Tibial nerve (tissue), 4 donors: Measurements from ENCODE around the gene BMPR1A. TPM values are rescaled to one million over a fixed set of nuclear protein-coding genes. Genes with fewer than 3 reads are reported as not detected.

ENCODE experiments used
- DNase-seq, 2 donors: peaks; one replicate each; pipeline ENCODE4 v3.0.0-alpha.2; 2019; ENCODE audit warnings: low spot score in 2 of 2
- H3K27ac ChIP-seq, 4 donors: fragments of 200-600 bp; sonication (generic) in 3 of 4; one replicate each; pipeline ENCODE4 v1.5.1; 2017 to 2019; ENCODE audit warnings: mild to moderate bottlenecking in 1 of 4
- H3K27me3 ChIP-seq, 2 donors: fragments of 200-600 bp; sonication (generic) in 1 of 2; one replicate each; pipeline versions ENCODE4 v1.5.1 to v1.6.0; 2017 to 2019
- H3K36me3 ChIP-seq, 3 donors: fragments of 200-600 bp; sonication (generic); one replicate each; pipeline ENCODE4 v1.5.1; 2018 to 2019
- H3K4me1 ChIP-seq, 4 donors: fragments of 200-600 bp; sonication (generic) in 3 of 4; one replicate each; pipeline ENCODE4 v1.5.1; 2017 to 2019
- H3K4me3 ChIP-seq, 4 donors: fragments of 200-600 bp; sonication (generic) in 3 of 4; one replicate each; pipeline ENCODE4 v1.5.1; 2017 to 2019; ENCODE audit warnings: mild to moderate bottlenecking in 1 of 4, moderate library complexity in 1 of 4
- H3K9me3 ChIP-seq, 4 donors: fragments of 200-600 bp; sonication (generic) in 3 of 4; one replicate each; pipeline ENCODE4 v1.5.1; 2017 to 2019
- EP300 ChIP-seq, 2 donors: sonication (generic); formaldehyde crosslinking; IDR thresholded peaks; one replicate each; pipeline ENCODE4 v1.6.1; 2017; ENCODE audit warnings: antibody characterized with exemption in 2 of 2, mild to moderate bottlenecking in 1 of 2
- POLR2A ChIP-seq, 2 donors: fragments of 450-650 bp; IDR thresholded peaks; one replicate each; pipeline ENCODE4 v1.6.1; 2017; ENCODE audit warnings: antibody characterized with exemption in 2 of 2, mild to moderate bottlenecking in 2 of 2, moderate library complexity in 2 of 2
- WGBS, 2 donors: methylation state at CpG; one replicate each; pipeline ENCODE4 v1.1.5; 2018; 5-methylcytosine and 5-hydroxymethylcytosine counted together
- total RNA-seq, 4 donors: library from RNA; depleted of rRNA; stranded (reverse); fragments of >200 nt; gene quantifications; one replicate each; pipeline ENCODE4 v1.1.0, GENCODE V29; 2016
- TF ChIP-seq, protein P1 (sequence below), 5 experiments: fragments of 200-600 bp in 3 of 5; fragments of 450-650 bp in 2 of 5; sonication (generic) in 3 of 5; IDR thresholded peaks; one replicate each; pipeline ENCODE4 v1.5.1; 2016 to 2019; ENCODE audit warnings: antibody characterized with exemption in 5 of 5, mild to moderate bottlenecking in 3 of 5, moderate library complexity in 2 of 5

Gene BMPR1A
- total RNA-seq, 4 donors from 2014 or later, result 35.7 to 51.3 (median 42.8) TPM

DNA sequence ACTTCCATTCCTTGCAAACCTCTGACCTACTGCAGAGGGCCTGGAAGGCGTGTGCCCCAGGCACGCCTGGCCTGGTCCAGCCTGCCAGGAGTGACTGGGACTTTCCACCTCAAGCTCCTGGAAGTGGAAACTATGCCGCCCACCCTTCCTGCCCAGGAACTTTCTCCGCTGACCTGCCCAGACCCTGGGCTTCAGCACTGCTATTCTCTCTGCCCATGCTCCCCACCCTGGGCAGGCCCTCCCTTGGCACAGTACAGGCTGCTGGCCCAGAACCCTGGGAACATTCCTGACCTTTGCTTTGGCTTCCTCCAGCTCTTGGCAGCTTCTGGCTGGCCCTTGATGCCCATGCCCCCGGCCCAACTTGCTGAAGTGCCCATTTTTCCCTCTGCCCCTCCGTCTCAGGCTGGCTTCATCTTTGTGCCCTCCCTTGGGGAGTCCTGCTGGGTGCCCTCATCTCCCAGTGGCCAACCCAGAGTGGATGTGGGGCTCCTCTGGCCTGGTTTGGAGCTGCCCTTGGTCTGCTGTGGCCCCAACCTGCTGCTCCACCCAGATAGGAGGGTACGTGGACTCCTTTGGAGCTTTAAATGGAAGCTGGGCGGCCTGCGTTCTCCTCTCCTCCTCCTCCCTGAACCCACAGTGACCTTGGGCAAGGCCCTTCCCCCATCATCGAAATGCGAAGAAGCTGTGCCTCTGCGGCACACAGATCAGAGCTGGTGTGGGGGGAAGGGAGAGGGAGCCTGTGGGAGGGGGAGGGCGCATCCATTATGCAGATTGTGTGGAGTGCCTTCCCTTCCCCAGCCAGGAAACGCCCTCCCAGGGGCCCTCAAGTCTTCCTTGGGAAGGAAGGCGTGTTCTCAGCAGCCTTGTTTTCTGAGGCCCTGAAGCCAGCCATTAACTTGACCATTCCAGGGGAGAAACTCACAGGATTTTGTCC, 197.6 kb downstream of the BMPR1A start:
- Histone ChIP-seq H3K4me3 (peak overlapping the region in 1 of 4 donors; percentile 44), H3K27me3 (no peaks in the 10 kb centered on the region), H3K4me1 (peaks cover 3 to 62% (median 42%) of the 10 kb centered on the region in 4 donors), H3K36me3 (no peaks in the 10 kb centered on the region), H3K9me3 (peaks cover 0 to 11% (median 0%) of the 10 kb centered on the region in 4 donors), H3K27ac (peak overlapping the region; percentile 66 to 94 (median 90))
- peak; percentile 51 to 60 for DNase-seq
- 13 to 27% methylated on average over 13 to 14 of the region's 15 CpGs for WGBS, 2 donors
- TF ChIP-seq EP300 (IDR thresholded peaks at IDR 0.05) (peak in 1 of 2 donors; percentile 80), POLR2A (IDR thresholded peaks at IDR 0.05) (peak in 1 of 2 donors; percentile 27)
- TF ChIP-seq, protein P1, sequence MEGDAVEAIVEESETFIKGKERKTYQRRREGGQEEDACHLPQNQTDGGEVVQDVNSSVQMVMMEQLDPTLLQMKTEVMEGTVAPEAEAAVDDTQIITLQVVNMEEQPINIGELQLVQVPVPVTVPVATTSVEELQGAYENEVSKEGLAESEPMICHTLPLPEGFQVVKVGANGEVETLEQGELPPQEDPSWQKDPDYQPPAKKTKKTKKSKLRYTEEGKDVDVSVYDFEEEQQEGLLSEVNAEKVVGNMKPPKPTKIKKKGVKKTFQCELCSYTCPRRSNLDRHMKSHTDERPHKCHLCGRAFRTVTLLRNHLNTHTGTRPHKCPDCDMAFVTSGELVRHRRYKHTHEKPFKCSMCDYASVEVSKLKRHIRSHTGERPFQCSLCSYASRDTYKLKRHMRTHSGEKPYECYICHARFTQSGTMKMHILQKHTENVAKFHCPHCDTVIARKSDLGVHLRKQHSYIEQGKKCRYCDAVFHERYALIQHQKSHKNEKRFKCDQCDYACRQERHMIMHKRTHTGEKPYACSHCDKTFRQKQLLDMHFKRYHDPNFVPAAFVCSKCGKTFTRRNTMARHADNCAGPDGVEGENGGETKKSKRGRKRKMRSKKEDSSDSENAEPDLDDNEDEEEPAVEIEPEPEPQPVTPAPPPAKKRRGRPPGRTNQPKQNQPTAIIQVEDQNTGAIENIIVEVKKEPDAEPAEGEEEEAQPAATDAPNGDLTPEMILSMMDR (IDR thresholded peaks at IDR 0.05), result no peak

DNA sequence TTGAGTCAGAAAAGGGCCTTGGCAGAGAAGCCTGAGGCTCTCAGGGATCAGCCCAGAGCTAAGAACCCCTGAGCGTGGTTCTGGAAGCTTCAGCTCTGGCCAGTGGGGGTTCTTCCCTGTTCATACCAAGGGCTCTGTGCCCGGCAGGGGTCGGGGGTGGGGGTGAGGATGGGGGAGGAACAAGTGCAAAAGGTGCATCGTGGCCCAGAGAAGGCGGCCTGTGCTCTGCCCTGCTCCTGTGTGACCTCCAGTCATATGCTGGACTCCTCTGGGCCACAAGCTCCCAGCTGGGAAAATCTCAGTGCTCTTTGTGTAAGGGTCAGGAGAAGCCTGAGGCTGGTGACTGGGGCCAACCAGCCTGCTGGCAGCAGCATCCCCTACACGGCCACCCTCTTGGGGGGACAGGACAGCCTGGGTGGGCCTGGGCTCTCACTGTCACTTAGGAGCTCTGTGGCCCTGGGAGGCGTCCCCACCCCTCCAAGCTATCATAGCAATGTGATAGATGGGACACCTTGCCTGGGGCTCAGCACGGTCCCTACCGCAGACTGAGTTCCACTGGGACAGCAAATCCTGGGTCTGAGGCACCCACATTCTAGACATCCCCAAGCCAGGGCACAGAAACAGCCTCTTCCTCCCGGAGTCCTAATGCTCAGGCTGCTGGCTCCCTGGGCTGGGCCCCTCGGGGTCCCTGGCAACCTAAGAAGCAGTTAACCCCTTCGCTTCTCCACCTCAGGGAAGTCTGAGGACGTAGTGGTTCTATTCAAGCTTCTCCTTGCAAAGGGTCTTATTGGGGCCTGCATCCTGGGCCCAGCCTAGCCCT, 198.5 kb downstream of the BMPR1A start:
- Histone ChIP-seq H3K27ac (peak overlapping the region; percentile 66 to 94 (median 90)), H3K27me3 (no peaks in the 10 kb centered on the region), H3K4me3 (peak overlapping the region in 2 of 4 donors; percentile 8 to 44), H3K9me3 (peaks cover 0 to 11% (median 0%) of the 10 kb centered on the region in 4 donors), H3K4me1 (peaks cover 3 to 70% (median 50%) of the 10 kb centered on the region in 4 donors), H3K36me3 (no peaks in the 10 kb centered on the region)
- WGBS, 2 donors, result 15 to 20% methylated on average over 5 to 13 of the region's 13 CpGs
- no peak for TF ChIP-seq POLR2A (IDR thresholded peaks at IDR 0.05)
- TF ChIP-seq EP300 (IDR thresholded peaks at IDR 0.05), result no peak
- TF ChIP-seq, protein P1 (IDR thresholded peaks at IDR 0.05), result no peak
- no peak for DNase-seq

DNA sequence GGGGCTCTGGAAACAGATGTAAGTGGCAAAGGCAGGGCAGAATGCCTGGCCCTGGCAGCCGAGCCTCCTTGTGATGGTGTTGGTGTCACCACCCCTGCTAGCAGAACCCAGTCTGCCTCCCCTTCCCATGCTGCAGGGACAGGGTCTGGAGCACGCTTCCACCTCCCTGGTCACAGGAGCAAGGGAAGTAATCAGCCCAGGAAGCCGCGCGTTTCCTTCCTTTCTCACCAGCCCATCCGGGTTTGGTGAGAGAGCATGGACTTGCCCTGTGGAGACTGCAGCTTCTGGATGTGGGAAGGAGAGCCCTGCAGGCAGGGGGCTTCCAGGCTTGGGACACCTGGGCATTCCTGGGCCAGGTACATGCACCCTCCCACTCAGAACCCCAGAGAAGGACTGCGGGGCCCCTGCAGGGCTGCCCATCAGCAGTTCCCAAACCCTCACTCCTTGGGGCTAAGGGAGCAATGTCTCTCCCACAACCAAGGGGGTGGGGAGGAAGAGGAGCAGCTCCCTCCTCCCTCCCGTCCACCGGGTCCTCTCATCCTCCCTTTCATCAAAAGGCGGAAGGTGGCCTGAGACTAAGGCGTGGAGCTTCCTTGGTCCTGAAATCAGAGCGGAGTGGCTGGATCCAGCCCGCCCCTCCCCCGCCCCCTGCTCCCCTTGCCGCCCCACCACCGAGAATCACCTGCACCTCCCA, 199.2 kb downstream of the BMPR1A start:
- WGBS, 2 donors, result 52 to 55% methylated on average over 5 to 16 of the region's 16 CpGs
- Histone ChIP-seq H3K27me3 (no peaks in the 10 kb centered on the region), H3K27ac (peak overlapping the region; percentile 66 to 94 (median 90)), H3K9me3 (peaks cover 0 to 11% (median 0%) of the 10 kb centered on the region in 4 donors), H3K36me3 (no peaks in the 10 kb centered on the region), H3K4me3 (peak overlapping the region in 2 of 4 donors; percentile 8 to 44), H3K4me1 (peaks cover 3 to 78% (median 55%) of the 10 kb centered on the region in 4 donors)
- no peak for TF ChIP-seq POLR2A (IDR thresholded peaks at IDR 0.05)
- peak in 1 of 2 donors; percentile 7 for TF ChIP-seq EP300 (IDR thresholded peaks at IDR 0.05)
- no peak for DNase-seq

DNA sequence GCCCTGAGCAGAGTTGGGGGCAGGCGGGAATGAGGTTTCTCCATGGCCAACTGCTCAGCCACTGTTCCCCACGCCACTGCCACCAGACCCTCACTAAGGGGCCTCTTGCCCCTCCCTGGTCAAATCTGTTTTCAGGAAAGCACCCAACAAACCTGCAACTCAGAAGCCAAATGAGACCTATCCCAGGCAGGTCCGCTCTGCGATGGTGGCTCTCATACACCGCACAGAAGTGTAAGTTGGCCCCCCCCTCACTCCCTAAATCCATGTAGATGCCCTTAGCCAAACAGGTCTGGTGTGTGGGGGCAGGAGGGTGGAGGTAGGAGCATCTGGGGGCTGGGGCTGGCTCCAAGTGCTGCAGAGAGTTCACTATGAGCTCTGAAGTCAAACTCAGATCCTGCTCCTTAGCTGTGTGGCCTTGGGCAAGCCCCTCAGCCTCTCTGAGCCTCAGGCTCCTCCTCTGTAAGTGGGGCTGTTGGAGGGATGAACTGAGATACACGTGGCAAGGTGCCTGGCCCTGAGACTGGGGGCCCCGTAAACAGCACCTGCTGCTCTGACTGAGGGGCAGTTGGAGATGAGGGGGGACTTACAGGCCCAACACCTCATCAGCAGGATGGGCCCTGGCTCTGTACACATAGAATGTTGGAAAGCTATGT, 199.9 kb downstream of the BMPR1A start:
- H3K27me3 ChIP-seq, result no peaks in the 10 kb centered on the region
- peaks cover 0 to 11% (median 0%) of the 10 kb centered on the region in 4 donors for H3K9me3 ChIP-seq
- no peak for TF ChIP-seq EP300 (IDR thresholded peaks at IDR 0.05)
- no peak for TF ChIP-seq POLR2A (IDR thresholded peaks at IDR 0.05)
- TF ChIP-seq, protein P1 (IDR thresholded peaks at IDR 0.05), result no peak
- H3K36me3 ChIP-seq, result no peaks in the 10 kb centered on the region
- peak overlapping the region in 2 of 4 donors; percentile 8 to 44 for H3K4me3 ChIP-seq
- WGBS, 2 donors, result 71 to 83% methylated on average over 6 to 7 of the region's 7 CpGs
- peak overlapping the region; percentile 66 to 94 (median 90) for H3K27ac ChIP-seq
- H3K4me1 ChIP-seq, result peaks cover 3 to 83% (median 55%) of the 10 kb centered on the region in 4 donors
- DNase-seq, result no peak
